ENCODE measurements around the gene ATP2A3. TPM values are rescaled to one million over a fixed set of nuclear protein-coding genes. Genes with fewer than 3 reads are reported as not detected.
A peak's percentile ranks its signal among the peaks of the same experiment; 100 is the strongest.

ATP2A3 gene
- total RNA-seq, 1 experiment from 2014 or later, result 13.3 TPM

DNA sequence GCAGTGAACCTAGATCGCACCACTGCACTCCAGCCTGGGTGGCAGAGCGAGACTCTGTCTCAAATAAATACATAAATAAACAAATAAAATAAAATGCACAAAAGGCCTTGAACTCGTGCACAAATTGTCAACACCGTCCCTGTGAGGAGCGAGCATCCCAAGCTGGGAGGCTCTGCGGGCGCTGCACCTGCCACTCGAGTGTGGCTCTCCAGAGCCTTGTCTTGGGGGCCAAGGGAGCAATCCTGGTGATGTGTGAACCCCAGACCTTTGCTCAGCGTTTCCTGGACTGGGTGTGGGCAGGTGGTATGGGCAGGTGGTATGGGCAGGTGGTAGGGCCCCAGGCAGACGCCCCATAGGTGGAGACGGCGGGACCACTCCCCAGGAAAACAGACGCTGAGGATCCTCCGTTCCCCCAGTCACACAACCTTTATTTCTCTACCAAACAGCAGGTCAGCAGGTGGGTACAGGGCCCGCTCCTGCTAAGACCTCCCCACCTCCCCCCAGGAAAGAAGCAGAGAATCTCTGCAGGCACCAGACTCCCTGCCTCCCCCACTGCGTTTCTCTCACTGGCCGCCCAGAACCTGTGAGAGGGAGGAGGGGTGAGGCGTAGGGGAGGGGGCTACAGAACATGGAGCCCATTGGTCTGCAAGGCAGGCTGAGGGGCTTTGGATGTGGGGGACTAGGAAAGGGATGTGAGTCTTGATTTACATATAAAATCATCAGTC, 40.6 kb downstream of the ATP2A3 start:
- no peak overlapping the region for H3K4ac ChIP-seq (ENCODE audit: low read depth, low read length)
- H3K18ac ChIP-seq (ENCODE audit: insufficient read length, low read depth, low read length), result no peak overlapping the region
- H3K79me2 ChIP-seq (ENCODE audit: insufficient read depth, low read length), result no peaks in the 10 kb centered on the region
- Mint-ChIP-seq H3K4me1 (peaks cover 13 to 39% of the 10 kb centered on the region in 2 experiments; a peak in 3 of 4 replicates), H3K27me3 (ENCODE audit: low read depth) (no peaks in the 10 kb centered on the region), H3K27ac (peak overlapping the region in 1 of 3 experiments; percentile 87; a peak in 2 of 7 replicates), H3K4me3 (no peak overlapping the region), H3K9me3 (no peaks in the 10 kb centered on the region), H3K36me3 (ENCODE audit: insufficient read depth in 1 of 3, low read depth in 3 of 3) (no peaks in the 10 kb centered on the region)
- H2BK12ac ChIP-seq (ENCODE audit: insufficient read length, low read depth, low read length), result no peak overlapping the region
- H3T11ph ChIP-seq (ENCODE audit: low read length), result no peak overlapping the region
- H3K27me3 ChIP-seq (ENCODE audit: insufficient read depth, low read length), result no peaks in the 10 kb centered on the region
- no peaks in the 10 kb centered on the region for H4K20me1 ChIP-seq (ENCODE audit: control insufficient read depth, insufficient read depth, insufficient read length)
- H4K5ac ChIP-seq (ENCODE audit: insufficient read length, low read depth, low read length), result no peak overlapping the region
- H3K14ac ChIP-seq (ENCODE audit: insufficient read depth, low read length), result no peak overlapping the region; the same call in 1 of the 2 replicates
- H2AK5ac ChIP-seq (ENCODE audit: insufficient read length, low read length), result no peak overlapping the region
- no peak overlapping the region for H2BK15ac ChIP-seq (ENCODE audit: low read depth, low read length)
- no peaks in the 10 kb centered on the region for H3K79me1 ChIP-seq (ENCODE audit: insufficient read depth, low read depth, low read length, poor library complexity, severe bottlenecking)
- H2AFZ ChIP-seq (ENCODE audit: low read length), result no peak overlapping the region
- no peak overlapping the region for H4K8ac ChIP-seq (replicated peaks; ENCODE audit: insufficient read length, low read depth, low read length)
- H3K56ac ChIP-seq (ENCODE audit: insufficient read length, low read depth, low read length), result no peak overlapping the region
- no peak overlapping the region for H4K91ac ChIP-seq (ENCODE audit: insufficient read length, low read depth, low read length)
- no peak overlapping the region for H2BK20ac ChIP-seq (ENCODE audit: low read depth, low read length, poor library complexity, severe bottlenecking)
- no peaks in the 10 kb centered on the region for H3K23me2 ChIP-seq (ENCODE audit: insufficient read length, low read depth, low read length, poor library complexity, severe bottlenecking)
- H2BK5ac ChIP-seq (ENCODE audit: insufficient read length, low read length), result no peak overlapping the region
- TF ChIP-seq, protein P1, sequence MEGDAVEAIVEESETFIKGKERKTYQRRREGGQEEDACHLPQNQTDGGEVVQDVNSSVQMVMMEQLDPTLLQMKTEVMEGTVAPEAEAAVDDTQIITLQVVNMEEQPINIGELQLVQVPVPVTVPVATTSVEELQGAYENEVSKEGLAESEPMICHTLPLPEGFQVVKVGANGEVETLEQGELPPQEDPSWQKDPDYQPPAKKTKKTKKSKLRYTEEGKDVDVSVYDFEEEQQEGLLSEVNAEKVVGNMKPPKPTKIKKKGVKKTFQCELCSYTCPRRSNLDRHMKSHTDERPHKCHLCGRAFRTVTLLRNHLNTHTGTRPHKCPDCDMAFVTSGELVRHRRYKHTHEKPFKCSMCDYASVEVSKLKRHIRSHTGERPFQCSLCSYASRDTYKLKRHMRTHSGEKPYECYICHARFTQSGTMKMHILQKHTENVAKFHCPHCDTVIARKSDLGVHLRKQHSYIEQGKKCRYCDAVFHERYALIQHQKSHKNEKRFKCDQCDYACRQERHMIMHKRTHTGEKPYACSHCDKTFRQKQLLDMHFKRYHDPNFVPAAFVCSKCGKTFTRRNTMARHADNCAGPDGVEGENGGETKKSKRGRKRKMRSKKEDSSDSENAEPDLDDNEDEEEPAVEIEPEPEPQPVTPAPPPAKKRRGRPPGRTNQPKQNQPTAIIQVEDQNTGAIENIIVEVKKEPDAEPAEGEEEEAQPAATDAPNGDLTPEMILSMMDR (conservative IDR thresholded peaks at IDR 0.05), result no peak
- H3K9ac ChIP-seq (ENCODE audit: extremely low read depth, insufficient read length, low read length), result no peak overlapping the region
- no peak overlapping the region for H2BK120ac ChIP-seq (ENCODE audit: low read depth, low read length, poor library complexity, severe bottlenecking)
- H3K9me3 ChIP-seq (ENCODE audit: control insufficient read depth, low read depth, low read length), result no peaks in the 10 kb centered on the region
- no peak overlapping the region for H3K4me2 ChIP-seq (ENCODE audit: insufficient read depth, insufficient read length, low read length)
- no peak for DNase-seq
- no peaks in the 10 kb centered on the region for H3K4me1 ChIP-seq (ENCODE audit: insufficient read depth, low read length)
- no CpG with 5 or more reads among the region's 18 CpGs for whole genome bisulfite sequencing (ENCODE audit: extremely low coverage, insufficient read length, low lambda C conversion rate)
- H3K27ac ChIP-seq (ENCODE audit: insufficient read length, low read depth, low read length), result no peak overlapping the region
- no peak overlapping the region for H3K23ac ChIP-seq (ENCODE audit: insufficient read length, low read depth, low read length)

Data from H9 (cell line).